ENCODE data around the gene LMAN1L. TPM values are rescaled to one million over a fixed set of nuclear protein-coding genes. Genes with fewer than 3 reads are reported as not detected.
A peak's percentile ranks its signal among the peaks of the same experiment; 100 is the strongest.

LMAN1L gene
- total RNA-seq, 8 experiments from 2014 or later = 0.08 to 1.8 (median 0.32) TPM; not detected in 1

GRCh38 chr15:74854453-74855022, 41.9 kb downstream of the LMAN1L start:
- no peak overlapping the region for H3K4me3 ChIP-seq
- in situ Hi-C loops (cut with MboI; ENCODE audit: low pct_unique_long_range_greater_than_20kb in 2 of 9, low sequenced_read_pairs in 9 of 9, unreplicated experiment in 9 of 9) = no loop called here
- no peaks in the 10 kb centered on the region for H3K4me1 ChIP-seq (replicated peaks in 1 of 2)
- ATAC-seq (replicated peaks in 6 of 8) = peak in 1 of 8 experiments; percentile 11
- H3K27ac ChIP-seq = no peak overlapping the region
- WGBS, 10 experiments = 82 to 100% (median 94%) methylated on average over 1 to 8 of the region's 13 CpGs; no CpG with 5 or more reads in 5 of the 10 experiments

GRCh38 chr15:74855857-74856256, 43.2 kb downstream of the LMAN1L start:
- in situ Hi-C loops (cut with MboI; ENCODE audit: low pct_unique_long_range_greater_than_20kb in 2 of 9, low sequenced_read_pairs in 9 of 9, unreplicated experiment in 9 of 9) = no loop called here
- Histone ChIP-seq H3K27ac (no peak overlapping the region), H3K4me1 (replicated peaks in 1 of 2) (no peaks in the 10 kb centered on the region), H3K4me3 (no peak overlapping the region)
- peak in 3 of 8 experiments; percentile 90 to 97 (median 91) for ATAC-seq (replicated peaks in 6 of 8)
- WGBS, 10 experiments = 40 to 100% (median 100%) methylated on average over 1 to 2 of the region's 2 CpGs; no CpG with 5 or more reads in 5 of the 10 experiments

DNA sequence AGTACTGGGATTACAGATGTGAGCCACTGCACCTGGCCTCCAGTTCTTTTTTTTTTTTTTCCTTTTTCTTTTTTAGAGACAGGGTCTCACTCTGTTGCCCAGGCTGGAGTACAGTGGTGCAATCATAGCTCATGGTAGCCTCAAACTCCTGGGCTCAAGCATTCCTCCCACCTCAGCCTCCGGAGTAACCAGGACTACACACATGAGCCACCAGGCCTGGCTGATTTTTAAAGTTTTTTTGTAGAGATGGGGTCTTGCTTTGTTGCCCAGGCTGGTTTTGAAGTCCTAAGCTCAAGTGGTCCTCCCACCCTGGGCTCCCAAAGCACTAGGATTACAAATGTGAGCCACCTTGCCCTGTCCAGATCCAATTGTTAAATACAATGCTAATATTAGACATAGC, 43.9 kb downstream of the LMAN1L start:
- ATAC-seq (replicated peaks in 6 of 8) = no peak
- Histone ChIP-seq H3K27ac (no peak overlapping the region), H3K4me1 (replicated peaks in 1 of 2) (no peaks in the 10 kb centered on the region), H3K4me3 (no peak overlapping the region)
- in situ Hi-C loops (cut with MboI; ENCODE audit: low pct_unique_long_range_greater_than_20kb in 2 of 9, low sequenced_read_pairs in 9 of 9, unreplicated experiment in 9 of 9) = no loop called here
- WGBS, 10 experiments = 83 to 100% methylated on average over 1 of the region's 1 CpG; no CpG with 5 or more reads in 8 of the 10 experiments

GRCh38 chr15:74857082-74857655, 44.5 kb downstream of the LMAN1L start:
- no peak for ATAC-seq (replicated peaks in 6 of 8)
- H3K27ac ChIP-seq = no peak overlapping the region
- in situ Hi-C loops (cut with MboI; ENCODE audit: low pct_unique_long_range_greater_than_20kb in 2 of 9, low sequenced_read_pairs in 9 of 9, unreplicated experiment in 9 of 9) = no loop called here
- no peaks in the 10 kb centered on the region for H3K4me1 ChIP-seq (replicated peaks in 1 of 2)
- 20 to 100% (median 69%) methylated on average over 1 to 4 of the region's 5 CpGs; no CpG with 5 or more reads in 4 of the 10 experiments for WGBS, 10 experiments
- H3K4me3 ChIP-seq = no peak overlapping the region

- 60 to 100% (median 94%) methylated on average over 1 to 8 of the region's 9 CpGs; no CpG with 5 or more reads in 3 of the 10 experiments for WGBS, 10 experiments
- no peaks in the 10 kb centered on the region for H3K4me1 ChIP-seq (replicated peaks in 1 of 2)
- no peak overlapping the region for H3K4me3 ChIP-seq
- H3K27ac ChIP-seq = no peak overlapping the region
- no peak for ATAC-seq (replicated peaks in 6 of 8)
- in situ Hi-C loops (cut with MboI; ENCODE audit: low pct_unique_long_range_greater_than_20kb in 2 of 9, low sequenced_read_pairs in 9 of 9, unreplicated experiment in 9 of 9) = no loop called here
Observed at GRCh38 chr15:74857671-74858368, 45.2 kb downstream of the LMAN1L start.

- ATAC-seq (replicated peaks in 6 of 8) = no peak
- in situ Hi-C loops (cut with MboI; ENCODE audit: low pct_unique_long_range_greater_than_20kb in 2 of 9, low sequenced_read_pairs in 9 of 9, unreplicated experiment in 9 of 9) = no loop called here
- H3K4me3 ChIP-seq = no peak overlapping the region
- WGBS, 10 experiments = 40 to 100% (median 80%) methylated on average over 1 to 4 of the region's 4 CpGs; no CpG with 5 or more reads in 4 of the 10 experiments
- H3K27ac ChIP-seq = no peak overlapping the region
- no peaks in the 10 kb centered on the region for H3K4me1 ChIP-seq (replicated peaks in 1 of 2)
Observed at GRCh38 chr15:74858369-74858740, 45.7 kb downstream of the LMAN1L start.

DNA sequence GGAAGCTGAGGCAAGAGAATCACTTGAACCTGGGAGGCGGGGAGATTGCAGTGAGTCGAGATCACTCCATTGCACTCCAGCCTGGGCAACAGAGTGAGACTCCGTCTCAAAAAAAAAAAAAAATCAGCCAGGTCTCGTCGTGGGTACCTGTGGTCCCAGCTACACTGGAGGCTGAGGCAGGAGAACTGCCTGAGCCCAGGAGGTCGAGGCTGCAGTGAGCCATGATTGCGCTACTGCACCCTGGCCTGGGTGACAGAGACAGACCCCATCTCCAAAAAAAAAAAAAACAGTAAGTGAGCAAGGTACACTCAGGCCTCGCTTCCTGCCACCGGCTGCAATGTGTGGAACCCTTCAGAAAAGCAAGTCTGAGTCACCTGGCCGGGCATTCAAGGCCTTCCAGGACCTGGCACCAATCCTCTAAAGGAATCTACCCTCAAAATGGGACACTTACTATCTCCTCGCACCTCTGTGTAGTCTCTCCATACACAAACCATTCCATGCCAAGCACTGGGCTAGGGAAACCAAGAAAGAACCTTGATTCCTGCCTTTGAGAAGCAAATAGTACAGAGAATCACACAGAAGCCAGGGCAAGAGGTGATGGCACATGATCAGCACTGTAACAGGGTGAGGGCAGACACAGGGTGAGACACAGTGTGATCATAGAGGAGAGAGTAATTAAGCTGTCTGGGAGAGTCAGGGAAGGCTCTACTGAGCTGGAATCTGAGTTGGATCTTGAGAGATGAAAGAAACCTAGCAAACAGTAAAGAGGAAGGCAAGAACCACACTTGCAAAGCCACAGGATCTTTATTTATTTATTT, 50.8 kb downstream of the LMAN1L start:
- H3K27ac ChIP-seq = no peak overlapping the region
- in situ Hi-C loops (cut with MboI; ENCODE audit: low pct_unique_long_range_greater_than_20kb in 2 of 9, low sequenced_read_pairs in 9 of 9, unreplicated experiment in 9 of 9) = no loop called here
- 40 to 89% (median 74%) methylated on average over 1 to 9 of the region's 11 CpGs; no CpG with 5 or more reads in 2 of the 10 experiments for WGBS, 10 experiments
- no peak for ATAC-seq (replicated peaks in 6 of 8)
- no peak overlapping the region for H3K4me3 ChIP-seq
- no peaks in the 10 kb centered on the region for H3K4me1 ChIP-seq (replicated peaks in 1 of 2)

GRCh38 chr15:74864296-74864695, 51.7 kb downstream of the LMAN1L start:
- WGBS, 10 experiments = 80 to 100% (median 91%) methylated on average over 1 to 6 of the region's 6 CpGs; no CpG with 5 or more reads in 2 of the 10 experiments
- ATAC-seq (replicated peaks in 6 of 8) = no peak
- Histone ChIP-seq H3K27ac (no peak overlapping the region), H3K4me3 (no peak overlapping the region), H3K4me1 (replicated peaks in 1 of 2) (no peaks in the 10 kb centered on the region)
- in situ Hi-C loops (cut with MboI; ENCODE audit: low pct_unique_long_range_greater_than_20kb in 2 of 9, low sequenced_read_pairs in 9 of 9, unreplicated experiment in 9 of 9) = no loop called here

- in situ Hi-C loops (cut with MboI; ENCODE audit: low pct_unique_long_range_greater_than_20kb in 2 of 9, low sequenced_read_pairs in 9 of 9, unreplicated experiment in 9 of 9) = no loop called here
- Histone ChIP-seq H3K27ac (no peak overlapping the region), H3K4me3 (no peak overlapping the region), H3K4me1 (replicated peaks in 1 of 2) (no peaks in the 10 kb centered on the region)
- 0 to 100% (median 88%) methylated on average over 1 to 2 of the region's 2 CpGs; no CpG with 5 or more reads in 3 of the 10 experiments for WGBS, 10 experiments
- no peak for ATAC-seq (replicated peaks in 6 of 8)
Observed at GRCh38 chr15:74865316-74865715, 52.7 kb downstream of the LMAN1L start.

- H3K4me3 ChIP-seq = no peak overlapping the region
- H3K4me1 ChIP-seq (replicated peaks in 1 of 2) = peaks cover 3% of the 10 kb centered on the region in 2 donors
- in situ Hi-C loops (cut with MboI; ENCODE audit: low pct_unique_long_range_greater_than_20kb in 2 of 9, low sequenced_read_pairs in 9 of 9, unreplicated experiment in 9 of 9) = no loop called here
- 30 to 100% (median 93%) methylated on average over 1 to 4 of the region's 6 CpGs; no CpG with 5 or more reads in 3 of the 10 experiments for WGBS, 10 experiments
- ATAC-seq (replicated peaks in 6 of 8) = peak in 2 of 8 experiments; percentile 24 to 45
- H3K27ac ChIP-seq = no peak overlapping the region
Observed at GRCh38 chr15:74866090-74866489, 53.5 kb downstream of the LMAN1L start.

GRCh38 chr15:74867466-74868038, 54.9 kb downstream of the LMAN1L start:
- Histone ChIP-seq H3K4me1 (replicated peaks in 1 of 2) (peaks cover 8 to 10% of the 10 kb centered on the region in 2 donors), H3K4me3 (no peak overlapping the region), H3K27ac (no peak overlapping the region)
- WGBS, 10 experiments = 100% methylated on average over 1 of the region's 1 CpG; no CpG with 5 or more reads in 7 of the 10 experiments
- in situ Hi-C loops (cut with MboI; ENCODE audit: low pct_unique_long_range_greater_than_20kb in 2 of 9, low sequenced_read_pairs in 9 of 9, unreplicated experiment in 9 of 9) = no loop called here
- ATAC-seq (replicated peaks in 6 of 8) = no peak

DNA sequence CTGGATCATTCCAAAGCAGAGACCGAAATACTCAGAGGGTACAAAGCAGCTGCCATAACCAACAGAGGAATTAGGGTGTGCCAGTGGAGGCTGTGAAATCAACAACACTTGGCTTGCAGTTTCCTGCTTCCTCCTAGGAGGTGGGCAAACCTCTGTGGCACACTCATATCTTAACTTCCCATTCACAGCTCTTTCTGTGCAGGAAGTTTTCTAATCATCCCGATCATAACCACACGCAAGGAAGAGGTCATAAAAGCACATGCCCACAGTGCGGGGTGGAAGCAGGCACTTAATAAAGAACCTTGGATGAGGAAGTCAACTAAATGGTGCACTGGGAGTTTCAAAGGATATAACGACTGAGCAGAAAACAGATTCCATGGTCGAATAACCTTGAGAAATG, 55.4 kb downstream of the LMAN1L start:
- Histone ChIP-seq H3K27ac (no peak overlapping the region), H3K4me1 (replicated peaks in 1 of 2) (peaks cover 8 to 10% of the 10 kb centered on the region in 2 donors), H3K4me3 (no peak overlapping the region)
- no peak for ATAC-seq (replicated peaks in 6 of 8)
- in situ Hi-C loops (cut with MboI; ENCODE audit: low pct_unique_long_range_greater_than_20kb in 2 of 9, low sequenced_read_pairs in 9 of 9, unreplicated experiment in 9 of 9) = no loop called here
- 71 to 100% (median 90%) methylated on average over 2 to 6 of the region's 6 CpGs; no CpG with 5 or more reads in 3 of the 10 experiments for WGBS, 10 experiments

DNA sequence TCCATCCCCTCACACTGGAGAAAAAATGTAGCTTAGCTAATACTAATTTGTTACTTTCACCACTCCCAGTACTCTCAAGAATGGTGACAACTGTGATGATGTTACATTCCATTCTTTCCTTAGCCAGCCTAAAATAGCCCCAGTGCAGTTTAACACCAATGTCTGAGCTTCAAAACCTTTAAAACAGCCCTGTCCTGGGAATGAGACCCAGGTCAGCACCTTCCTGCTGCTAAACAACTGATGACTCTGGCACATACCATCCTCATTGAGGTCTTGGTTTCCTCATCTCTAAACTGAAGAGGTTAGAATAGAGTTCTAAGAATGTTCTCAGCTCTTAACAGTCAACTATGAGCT, 56.7 kb downstream of the LMAN1L start:
- ATAC-seq (replicated peaks in 6 of 8) = no peak
- Histone ChIP-seq H3K4me3 (no peak overlapping the region), H3K27ac (no peak overlapping the region), H3K4me1 (replicated peaks in 1 of 2) (peaks cover 10 to 11% of the 10 kb centered on the region in 2 donors)
- in situ Hi-C loops (cut with MboI; ENCODE audit: low pct_unique_long_range_greater_than_20kb in 2 of 9, low sequenced_read_pairs in 9 of 9, unreplicated experiment in 9 of 9) = no loop called here

All from motor neuron (in vitro differentiated cells).